ENCODE measurements around the gene SLC45A2. TPM values are rescaled to one million over a fixed set of nuclear protein-coding genes. Genes with fewer than 3 reads are reported as not detected.

Gene SLC45A2
- total RNA-seq, 1 donor from 2014 or later = not detected

DNA sequence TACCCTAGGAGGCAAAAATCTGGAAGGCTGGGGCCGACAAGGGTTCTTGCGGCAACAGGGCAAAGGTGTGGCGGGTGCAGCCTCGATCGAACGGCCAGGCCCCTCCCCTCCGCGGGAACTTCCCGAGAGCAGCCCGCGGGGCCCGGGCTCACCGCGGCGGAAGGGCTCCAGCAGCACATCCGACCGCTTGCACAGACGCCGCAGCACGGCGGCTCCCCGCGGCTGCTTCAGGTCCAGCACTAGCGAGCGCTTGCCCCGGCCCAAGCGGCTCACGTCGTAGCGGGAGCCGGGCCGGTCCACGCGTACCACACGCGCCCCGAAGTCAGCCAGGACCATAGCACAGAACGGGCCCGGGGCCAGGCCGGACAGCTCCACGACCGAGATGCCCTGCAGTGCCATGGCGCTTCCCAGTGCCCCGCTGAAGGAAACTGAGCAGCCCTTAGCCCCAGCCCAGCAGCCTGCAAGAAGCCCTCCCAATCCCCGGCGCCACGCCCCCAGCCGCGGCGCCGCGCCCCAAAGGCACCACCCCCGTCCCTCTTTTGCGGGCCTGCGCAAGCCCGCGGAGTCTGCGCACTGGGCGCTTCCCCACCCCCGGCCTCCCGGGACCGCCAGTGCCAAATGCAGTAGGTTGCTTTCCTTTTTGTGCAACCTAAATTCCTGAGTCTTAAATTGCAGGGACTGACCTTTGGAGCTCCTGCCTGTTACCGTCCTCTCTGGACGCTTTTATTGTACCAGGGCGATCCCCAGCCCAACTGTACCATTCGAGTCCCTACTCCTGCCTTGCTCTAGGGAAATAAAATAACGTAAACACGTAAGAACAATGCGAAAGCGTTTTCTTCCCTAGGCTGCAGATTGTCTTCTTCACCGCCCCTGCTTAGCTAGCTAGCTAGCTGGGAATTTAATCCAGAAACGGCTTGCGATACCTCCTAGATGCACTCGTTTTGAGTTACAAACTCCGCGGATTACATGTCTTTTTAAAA, 23.4 kb upstream of the SLC45A2 start, which contains the start of gene AMACR:
Gene AMACR, minus strand, starts transcription at position 430 of the 980 bp plus-strand sequence. Its CDS starts 31 bp downstream, at position 399.
- peak within 1 kb of the TSS; percentile 82 for H3K4me3 ChIP-seq (ENCODE audit: low read depth, low read length)
- TF ChIP-seq, protein P1, sequence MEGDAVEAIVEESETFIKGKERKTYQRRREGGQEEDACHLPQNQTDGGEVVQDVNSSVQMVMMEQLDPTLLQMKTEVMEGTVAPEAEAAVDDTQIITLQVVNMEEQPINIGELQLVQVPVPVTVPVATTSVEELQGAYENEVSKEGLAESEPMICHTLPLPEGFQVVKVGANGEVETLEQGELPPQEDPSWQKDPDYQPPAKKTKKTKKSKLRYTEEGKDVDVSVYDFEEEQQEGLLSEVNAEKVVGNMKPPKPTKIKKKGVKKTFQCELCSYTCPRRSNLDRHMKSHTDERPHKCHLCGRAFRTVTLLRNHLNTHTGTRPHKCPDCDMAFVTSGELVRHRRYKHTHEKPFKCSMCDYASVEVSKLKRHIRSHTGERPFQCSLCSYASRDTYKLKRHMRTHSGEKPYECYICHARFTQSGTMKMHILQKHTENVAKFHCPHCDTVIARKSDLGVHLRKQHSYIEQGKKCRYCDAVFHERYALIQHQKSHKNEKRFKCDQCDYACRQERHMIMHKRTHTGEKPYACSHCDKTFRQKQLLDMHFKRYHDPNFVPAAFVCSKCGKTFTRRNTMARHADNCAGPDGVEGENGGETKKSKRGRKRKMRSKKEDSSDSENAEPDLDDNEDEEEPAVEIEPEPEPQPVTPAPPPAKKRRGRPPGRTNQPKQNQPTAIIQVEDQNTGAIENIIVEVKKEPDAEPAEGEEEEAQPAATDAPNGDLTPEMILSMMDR (conservative IDR thresholded peaks at IDR 0.05; ENCODE audit: low read depth, low read length) = no peak
- DNase-seq (ENCODE audit: low read depth) = no peak

DNA sequence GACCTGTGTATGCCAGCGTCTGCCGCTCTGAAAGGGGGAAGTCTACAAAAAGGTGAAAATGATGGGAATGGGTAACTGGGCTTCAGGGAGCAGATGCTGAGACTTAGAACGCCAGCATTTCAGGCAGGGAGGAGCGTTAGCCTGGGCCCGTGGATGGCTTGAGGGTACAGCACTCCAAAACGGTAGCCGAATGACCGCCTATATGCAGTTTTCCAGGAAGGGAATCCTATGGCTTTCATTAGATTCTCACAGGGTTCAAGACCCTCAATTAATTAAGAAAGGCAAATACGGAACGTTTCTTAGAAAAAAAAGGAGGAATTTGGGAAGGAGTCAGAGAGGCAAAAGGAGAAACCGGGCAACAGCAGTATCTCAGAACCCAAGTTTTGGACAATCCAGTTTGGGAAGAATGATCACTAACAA, 22.7 kb upstream of the SLC45A2 start:
- peak overlapping the region; percentile 82 for H3K4me3 ChIP-seq (ENCODE audit: low read depth, low read length)
- TF ChIP-seq, protein P1 (conservative IDR thresholded peaks at IDR 0.05; ENCODE audit: low read depth, low read length) = no peak
- no peak for DNase-seq (ENCODE audit: low read depth)

DNA sequence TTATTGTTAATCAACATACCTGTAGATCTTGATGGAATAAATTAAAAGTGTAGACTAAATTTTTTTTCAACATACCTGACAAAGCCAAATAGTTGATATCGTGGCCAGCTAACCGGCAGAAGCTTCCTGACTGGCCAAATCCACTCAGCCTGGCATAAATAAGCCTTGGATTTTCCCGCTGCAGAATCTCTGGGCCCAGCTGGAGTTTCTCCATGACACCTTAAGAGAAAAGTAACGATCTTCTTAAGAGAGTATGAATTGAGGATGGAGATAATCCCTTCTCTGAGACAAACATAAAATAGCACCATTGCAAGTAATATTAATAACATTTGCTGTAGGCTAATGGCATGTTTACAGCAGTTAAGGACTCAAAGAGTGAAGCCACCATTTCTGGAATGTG, 21.2 kb upstream of the SLC45A2 start:
- no peak for DNase-seq (ENCODE audit: low read depth)
- TF ChIP-seq, protein P1 (conservative IDR thresholded peaks at IDR 0.05; ENCODE audit: low read depth, low read length) = no peak
- H3K4me3 ChIP-seq (ENCODE audit: low read depth, low read length) = peak overlapping the region; percentile 82

DNA sequence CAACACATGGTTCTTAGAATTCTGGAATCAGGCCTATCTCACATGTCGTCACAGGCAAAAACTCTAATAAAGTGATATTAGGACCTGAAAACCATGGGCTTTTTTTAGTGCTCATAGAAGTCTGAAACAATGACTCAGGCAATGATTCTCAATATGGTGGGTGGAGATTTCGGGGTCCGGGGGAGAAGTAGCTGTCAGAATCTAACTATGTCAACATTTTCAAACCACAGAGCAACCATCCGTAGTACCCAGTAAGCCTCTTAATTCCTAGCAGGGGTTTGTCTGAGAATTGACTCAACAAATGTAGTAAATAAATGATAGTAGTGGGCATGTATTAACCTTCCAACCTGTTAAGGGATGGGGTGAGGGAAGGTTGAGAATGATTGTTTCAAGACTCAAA, 20.7 kb upstream of the SLC45A2 start:
- peak overlapping the region; percentile 82 for H3K4me3 ChIP-seq (ENCODE audit: low read depth, low read length)
- peak; percentile 88 for DNase-seq (ENCODE audit: low read depth)
- TF ChIP-seq, protein P1 (conservative IDR thresholded peaks at IDR 0.05; ENCODE audit: low read depth, low read length) = no peak

DNA sequence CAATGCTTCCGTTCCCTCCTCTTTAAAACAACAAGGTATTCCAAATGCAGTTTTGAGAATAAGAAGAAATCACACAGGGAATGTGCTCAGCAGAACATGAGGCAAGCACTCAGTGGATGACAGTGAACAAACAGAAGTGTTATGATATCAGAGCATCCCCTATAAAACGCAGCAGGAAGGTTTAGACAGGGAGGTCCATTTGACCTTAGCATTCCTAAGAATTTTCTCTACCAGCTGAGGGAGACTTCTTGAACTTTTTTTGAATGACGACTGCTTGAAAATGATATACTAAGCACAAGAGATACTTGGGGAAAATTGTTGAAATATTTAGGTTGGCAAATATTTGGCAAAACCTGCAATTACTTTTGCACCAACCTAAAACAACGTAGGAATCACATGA, 19.4 kb upstream of the SLC45A2 start:
- H3K4me3 ChIP-seq (ENCODE audit: low read depth, low read length) = peak overlapping the region; percentile 82
- DNase-seq (ENCODE audit: low read depth) = no peak
- TF ChIP-seq, protein P1 (conservative IDR thresholded peaks at IDR 0.05; ENCODE audit: low read depth, low read length) = no peak

DNA sequence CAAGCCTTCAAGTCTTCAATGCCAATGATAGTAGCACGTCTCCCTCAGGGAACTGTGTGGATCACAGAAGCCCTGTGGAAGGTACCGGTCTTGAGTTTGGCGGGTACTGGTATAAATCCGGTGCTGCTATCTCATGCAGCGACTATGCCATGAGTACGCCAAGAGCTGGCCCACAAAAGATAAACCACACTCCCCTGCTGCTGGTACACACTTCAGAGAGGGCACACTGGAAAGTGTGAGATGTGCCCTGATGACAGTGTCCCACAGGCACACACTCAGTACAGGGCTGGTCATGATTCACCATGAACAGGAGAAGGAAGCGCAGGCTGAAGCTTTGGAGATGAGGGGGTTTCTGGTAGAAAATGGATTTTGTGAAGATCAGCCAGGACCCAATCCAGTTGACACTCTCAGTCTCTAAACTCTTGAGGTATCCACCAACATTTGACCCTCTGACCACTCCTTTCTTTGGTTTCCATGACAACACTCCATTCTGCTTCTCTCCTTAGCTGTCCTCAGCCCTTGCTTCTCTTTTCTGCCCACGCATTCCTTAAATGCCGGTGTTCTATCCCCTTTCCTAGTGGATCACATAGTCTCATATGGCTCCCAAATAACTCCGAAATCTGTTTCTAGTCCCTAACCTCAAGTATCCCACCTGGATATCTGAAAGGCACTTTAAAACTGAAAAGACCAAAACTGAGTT, 18.3 kb upstream of the SLC45A2 start:
- no peak for DNase-seq (ENCODE audit: low read depth)
- peak overlapping the region; percentile 82 for H3K4me3 ChIP-seq (ENCODE audit: low read depth, low read length)
- TF ChIP-seq, protein P1 (conservative IDR thresholded peaks at IDR 0.05; ENCODE audit: low read depth, low read length) = no peak
